Endothelial cell of umbilical vein (primary cell): ENCODE data around the gene MARS1. TPM values are rescaled to one million over a fixed set of nuclear protein-coding genes. Genes with fewer than 3 reads are reported as not detected.
A peak's percentile ranks its signal among the peaks of the same experiment; 100 is the strongest.

Experiments used
- BruUV-seq: library from RNA; stranded (reverse); fragments of 400-500 nt; replicated peaks from 2 replicates; lab custom pipeline; 2021; lab: Mats Ljungman, UMichigan
- CTCF ChIA-PET: fragments of 300-600, 350-600 bp; sonication (Branson Sonifier 250); formaldehyde crosslinking; loops from one replicate; lab custom pipeline; 2021; ENCODE audit warnings: antibody characterized with exemption, inconsistent platforms; lab: Charles Lee
- POLR2A ChIA-PET: fragments of 300-600, 350-600 bp; sonication (Branson Sonifier 250); formaldehyde crosslinking; loops from one replicate; lab custom pipeline; 2021; ENCODE audit warnings: antibody characterized with exemption, inconsistent platforms; lab: Charles Lee
- DNase-seq: peaks from one replicate; pipeline ENCODE4 v3.0.0-alpha.2; 2011; ENCODE audit warnings: low read depth, low spot score
- FAIRE-seq: peaks from 2 replicates; lab custom pipeline; 2011; peaks lifted over from hg19 to GRCh38; lab: Jason Lieb, UNC
- H2AFZ ChIP-seq: 2 replicates; pipeline ENCODE4 v1.6.0; 2012; ENCODE audit warnings: low read depth, low read length, control low read depth, inconsistent platforms
- H3K27ac ChIP-seq: 2 replicates; pipeline ENCODE4 v1.5.1; 2011; ENCODE audit warnings: low read depth, mild to moderate bottlenecking, control low read depth, low read length, moderate library complexity; ENCODE audit not compliant: insufficient read depth
- H3K27me3 ChIP-seq, 2 experiments: 2 replicates each; pipeline versions ENCODE4 v1.6.0 to v1.6.1; 2011; ENCODE audit warnings: low read length in 2 of 2, mixed read lengths in 1 of 2; ENCODE audit not compliant: control insufficient read depth in 2 of 2, insufficient read depth in 2 of 2
- H3K36me3 ChIP-seq, 2 experiments: 2 replicates in 1 of 2; 3 replicates in 1 of 2; pipeline ENCODE4 v1.5.1; 2011; ENCODE audit warnings: low read length in 2 of 2, mild to moderate bottlenecking in 1 of 2, moderate library complexity in 1 of 2; ENCODE audit not compliant: control insufficient read depth in 2 of 2, insufficient read depth in 2 of 2; ENCODE audit errors: extremely low read depth in 1 of 2
- H3K4me1 ChIP-seq: 3 replicates; pipeline ENCODE4 v1.5.1; 2011; ENCODE audit warnings: mild to moderate bottlenecking, low read length; ENCODE audit not compliant: control insufficient read depth, insufficient read depth; ENCODE audit errors: extremely low read depth
- H3K4me2 ChIP-seq: 2 replicates; pipeline ENCODE4 v1.6.1; 2011; ENCODE audit warnings: low read length, control low read depth, mixed read lengths; ENCODE audit not compliant: insufficient read depth
- H3K4me3 ChIP-seq, 3 experiments: fragments of 200-600 bp in 1 of 3; sonication (generic), shearing (Covaris generic) in 1 of 3; replicated peaks in 1 of 3; 2 replicates each; pipeline ENCODE4 v1.5.1; 2011 to 2016; ENCODE audit warnings: control low read depth in 3 of 3, low read length in 3 of 3, mild to moderate bottlenecking in 2 of 3, inconsistent platforms in 1 of 3, low read depth in 1 of 3, moderate library complexity in 1 of 3; ENCODE audit not compliant: insufficient read depth in 1 of 3
- H3K79me2 ChIP-seq: 2 replicates; pipeline ENCODE4 v1.6.0; 2012; ENCODE audit warnings: low read length, inconsistent platforms; ENCODE audit not compliant: control insufficient read depth, insufficient read depth
- H3K9ac ChIP-seq: replicated peaks from 2 replicates; pipeline ENCODE3; 2011; ENCODE audit warnings: low read length, control low read depth; ENCODE audit not compliant: insufficient read depth; ENCODE audit errors: extremely low read depth
- H3K9me1 ChIP-seq: replicated peaks from 3 replicates; pipeline ENCODE4 v1.6.0; 2011; ENCODE audit warnings: mild to moderate bottlenecking, low read length; ENCODE audit not compliant: control insufficient read depth, insufficient read depth; ENCODE audit errors: extremely low read depth
- H3K9me3 ChIP-seq: replicated peaks from 2 replicates; pipeline ENCODE4 v1.5.1; 2012; ENCODE audit warnings: low read length, inconsistent platforms; ENCODE audit not compliant: control insufficient read depth, insufficient read depth
- H4K20me1 ChIP-seq: replicated peaks from 2 replicates; pipeline ENCODE3; 2011; ENCODE audit warnings: mild to moderate bottlenecking, low read length; ENCODE audit not compliant: control insufficient read depth, insufficient read depth; ENCODE audit errors: extremely low read depth
- FOS ChIP-seq: IDR thresholded peaks from 2 replicates; pipeline ENCODE4 v1.6.1; 2011; ENCODE audit warnings: mild to moderate bottlenecking, low read length, moderate library complexity, borderline replicate concordance; ENCODE audit not compliant: insufficient read depth
- GATA2 ChIP-seq: IDR thresholded peaks from 2 replicates; pipeline ENCODE4 v1.7.0; 2011; ENCODE audit warnings: low read depth, mild to moderate bottlenecking, moderate library complexity, mixed read lengths, low read length; ENCODE audit not compliant: insufficient read length, insufficient read depth
- MAX ChIP-seq: IDR thresholded peaks from 2 replicates; pipeline ENCODE4 v1.6.1; 2011; ENCODE audit not compliant: insufficient read depth, insufficient read length
- POLR2AphosphoS5 ChIP-seq: IDR thresholded peaks from 2 replicates; pipeline ENCODE4 v1.6.1; 2012; ENCODE audit warnings: low read depth, mild to moderate bottlenecking, control low read depth, low read length, moderate library complexity; ENCODE audit not compliant: insufficient read depth
- dilution Hi-C: fragments of 300-500 bp; cut with MboI; formaldehyde crosslinking; loops from one replicate; pipeline ENCODE4 v1.15.0; 2019; ENCODE audit warnings: low sequenced_read_pairs; ENCODE audit not compliant: extremely low pct_ligation_motif_present
- intact Hi-C: fragments of 100-400 bp; cut with micrococcal nuclease; formaldehyde crosslinking; loops from one replicate; pipeline ENCODE4 v1.10.0; 2022
- polyA plus RNA-seq, 4 experiments: library from polyadenylated mRNA; depleted of rRNA in 3 of 4; stranded (reverse) in 3 of 4; unstranded in 1 of 4; fragments of >200 nt; gene quantifications; 2 replicates each; pipeline versions ENCODE4 v1.2.1 to v1.2.3, GENCODE V29; 2011 to 2012; ENCODE audit warnings: missing spikeins in 1 of 4
- total RNA-seq: library from RNA; stranded (reverse); gene quantifications from 2 replicates; pipeline ENCODE4 v1.2.3, GENCODE V29; 2021
- TF ChIP-seq, protein P1 (sequence below), 2 donors: IDR thresholded peaks; 1 replicate in 1 of 2; 2 replicates in 1 of 2; pipeline ENCODE4 v1.5.1; 2011; ENCODE audit warnings: low read length in 2 of 2, mild to moderate bottlenecking in 2 of 2, moderate library complexity in 2 of 2, control low read depth in 1 of 2, inconsistent platforms in 1 of 2, low read depth in 1 of 2; ENCODE audit not compliant: insufficient read depth in 1 of 2; ENCODE audit errors: extremely low read depth in 1 of 2

MARS1 gene
- total and polyA plus RNA-seq, 2 donors (not counting 3 experiments of a cell fraction or from before 2014, with no cell fraction given), result 118 to 212 TPM

DNA sequence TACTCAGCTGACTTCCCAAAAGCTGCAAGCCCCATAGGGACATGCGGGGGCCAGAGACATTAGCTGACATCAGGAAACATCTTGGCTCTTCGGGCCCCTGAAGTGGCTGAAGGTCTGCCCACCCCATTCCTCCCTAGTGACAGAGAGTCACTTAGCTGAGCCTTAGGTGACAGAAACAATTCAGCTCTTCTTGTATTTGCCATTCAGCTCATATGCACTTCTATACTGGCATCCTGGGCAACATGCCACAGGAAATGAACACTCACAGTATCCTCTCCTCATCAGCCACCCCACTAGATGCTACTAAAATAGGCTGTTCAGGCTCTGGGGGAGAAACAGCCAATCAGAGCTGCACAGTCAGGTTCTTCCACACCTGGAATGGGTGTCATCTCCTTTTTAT lies 55.7 kb downstream of the MARS1 start:
- Histone ChIP-seq H3K79me2 (peaks cover 25% of the 10 kb centered on the region), H4K20me1 (no peaks in the 10 kb centered on the region), H3K9me1 (no peaks in the 10 kb centered on the region), H3K9ac (no peak overlapping the region), H3K9me3 (no peaks in the 10 kb centered on the region), H3K27me3 (peaks cover 3 to 10% of the 10 kb centered on the region in 2 experiments), H3K4me2 (no peak overlapping the region), H3K36me3 (peaks cover 3 to 6% of the 10 kb centered on the region in 2 experiments), H3K27ac (no peak overlapping the region), H2AFZ (no peak overlapping the region), H3K4me1 (peaks cover 18% of the 10 kb centered on the region), H3K4me3 (no peak overlapping the region)
- no TSS peak for BruUV-seq
- POLR2A ChIA-PET, result interaction anchor here (0.7 to 1.0 kb wide), 3 partner anchors 20 to 266 kb away, joined by 3 to 5 read pairs (median 3); partner anchors contain the start of gene DDIT3
- FAIRE-seq (no peak), DNase-seq (peak; percentile 42)
- TF ChIP-seq POLR2AphosphoS5 (no peak), MAX (no peak), FOS (no peak), GATA2 (no peak)
- TF ChIP-seq, protein P1, sequence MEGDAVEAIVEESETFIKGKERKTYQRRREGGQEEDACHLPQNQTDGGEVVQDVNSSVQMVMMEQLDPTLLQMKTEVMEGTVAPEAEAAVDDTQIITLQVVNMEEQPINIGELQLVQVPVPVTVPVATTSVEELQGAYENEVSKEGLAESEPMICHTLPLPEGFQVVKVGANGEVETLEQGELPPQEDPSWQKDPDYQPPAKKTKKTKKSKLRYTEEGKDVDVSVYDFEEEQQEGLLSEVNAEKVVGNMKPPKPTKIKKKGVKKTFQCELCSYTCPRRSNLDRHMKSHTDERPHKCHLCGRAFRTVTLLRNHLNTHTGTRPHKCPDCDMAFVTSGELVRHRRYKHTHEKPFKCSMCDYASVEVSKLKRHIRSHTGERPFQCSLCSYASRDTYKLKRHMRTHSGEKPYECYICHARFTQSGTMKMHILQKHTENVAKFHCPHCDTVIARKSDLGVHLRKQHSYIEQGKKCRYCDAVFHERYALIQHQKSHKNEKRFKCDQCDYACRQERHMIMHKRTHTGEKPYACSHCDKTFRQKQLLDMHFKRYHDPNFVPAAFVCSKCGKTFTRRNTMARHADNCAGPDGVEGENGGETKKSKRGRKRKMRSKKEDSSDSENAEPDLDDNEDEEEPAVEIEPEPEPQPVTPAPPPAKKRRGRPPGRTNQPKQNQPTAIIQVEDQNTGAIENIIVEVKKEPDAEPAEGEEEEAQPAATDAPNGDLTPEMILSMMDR (IDR thresholded peaks at IDR 0.05; ENCODE audit: extremely low read depth in 1 of 2, insufficient read depth in 1 of 2, low read depth in 1 of 2, low read length in 2 of 2), result no peak
- dilution Hi-C loops (no loop called here), intact Hi-C loops (no loop called here)
- CTCF ChIA-PET, result interaction anchor here (0.9 to 1.1 kb wide), 3 partner anchors 9 to 85 kb away, joined by 3 to 4 read pairs (median 3); partner anchors contain the start of gene GLI1
